GM19351 (cell line): ENCODE measurements around the gene MNT.

ENCODE experiments used
- ATAC-seq: cut with Tn5 transposase; IDR thresholded peaks from one replicate; pipeline ENCODE4 v1.9.1; 2021; ENCODE audit warnings: mild to moderate bottlenecking, moderate library complexity; ENCODE audit not compliant: unreplicated experiment

MNT gene

GRCh38 chr17:2364763-2365116 lies 36.1 kb downstream of the MNT start:
- ATAC-seq: no peak

GRCh38 chr17:2363851-2364762 lies 36.8 kb downstream of the MNT start:
- no peak for ATAC-seq

GRCh38 chr17:2363318-2363717 lies 37.5 kb downstream of the MNT start:
- ATAC-seq: no peak

- ATAC-seq: no peak
Measured at GRCh38 chr17:2362881-2363280, 38.0 kb downstream of the MNT start.

- no peak for ATAC-seq
Measured at GRCh38 chr17:2362416-2362815, 38.4 kb downstream of the MNT start.

GRCh38 chr17:2362016-2362415 lies 38.8 kb downstream of the MNT start:
- ATAC-seq: no peak

GRCh38 chr17:2361010-2361760 lies 39.7 kb downstream of the MNT start:
- ATAC-seq: no peak

- ATAC-seq: no peak
Measured at GRCh38 chr17:2357931-2358434, 42.9 kb downstream of the MNT start.

- no peak for ATAC-seq
Measured at GRCh38 chr17:2357237-2357636, 43.6 kb downstream of the MNT start.

GRCh38 chr17:2354311-2354710 lies 46.5 kb downstream of the MNT start:
- ATAC-seq: no peak

GRCh38 chr17:2351269-2351668 lies 49.6 kb downstream of the MNT start:
- ATAC-seq: no peak

GRCh38 chr17:2347805-2348685 lies 52.8 kb downstream of the MNT start:
- ATAC-seq: no peak

GRCh38 chr17:2346475-2346874 lies 54.4 kb downstream of the MNT start:
- ATAC-seq: no peak

- no peak for ATAC-seq
Measured at GRCh38 chr17:2344528-2344927, 56.3 kb downstream of the MNT start.

GRCh38 chr17:2343421-2343820 lies 57.4 kb downstream of the MNT start:
- ATAC-seq: no peak

- ATAC-seq: no peak
Measured at GRCh38 chr17:2338315-2338657, 62.6 kb downstream of the MNT start.

- peak; percentile 22 for ATAC-seq
Measured at GRCh38 chr17:2337544-2338314, 63.1 kb downstream of the MNT start.

- ATAC-seq: peak; percentile 42
Measured at GRCh38 chr17:2336852-2337543, 63.9 kb downstream of the MNT start, which contains the start of gene SGSM2. SGSM2 (plus strand) TSS chr17:2337501; CDS start chr17:2337689, 188 bp downstream.

GRCh38 chr17:2336215-2336851 lies 64.5 kb downstream of the MNT start, which contains the start of gene TSR1:
TSR1 (minus strand) TSS chr17:2336457; CDS start chr17:2336427, 30 bp downstream.
- peak; percentile 76 for ATAC-seq
